ENCODE measurements around the gene PCDH12. TPM values are rescaled to one million over a fixed set of nuclear protein-coding genes. Genes with fewer than 3 reads are reported as not detected.
"Not testable (repeated sequence)": the region's sequence is repeated elsewhere in the genome, so short reads cannot be mapped to it uniquely, and the experiment has no call there.

The PCDH12 gene
- total RNA-seq, 1 experiment from 2014 or later = 0.10 TPM

DNA sequence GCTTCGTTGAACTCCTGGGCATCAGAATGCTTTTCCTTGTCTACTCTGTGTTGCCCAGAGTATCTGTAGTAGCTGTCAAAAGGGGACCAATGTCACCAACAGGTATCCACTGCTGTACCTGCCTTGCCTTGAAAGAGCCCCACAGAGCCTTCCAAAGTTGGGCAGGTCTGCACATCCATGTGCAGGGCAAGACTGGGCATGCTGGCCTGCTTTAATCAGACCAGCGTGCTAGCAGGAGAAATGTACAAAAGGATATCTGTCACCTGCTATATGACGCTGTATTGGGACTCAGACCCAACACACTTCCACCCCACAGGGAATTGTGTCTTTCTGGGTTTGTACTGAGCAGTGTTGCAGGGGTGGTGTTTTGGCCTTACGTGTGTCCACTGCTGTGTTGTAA, 22.5 kb downstream of the PCDH12 start:
- H3K27me3 ChIP-seq (ENCODE audit: control insufficient read depth, insufficient read depth, low read length) = no peaks in the 10 kb centered on the region
- H3K4me3 ChIP-seq (ENCODE audit: insufficient read depth, low read depth, low read length) = no peak overlapping the region
- peaks cover 55% of the 10 kb centered on the region for H3K36me3 ChIP-seq (replicated peaks; ENCODE audit: control insufficient read depth, insufficient read depth, low read length)
- no peak for DNase-seq

GRCh38 chr5:141934099-141934844, 23.7 kb downstream of the PCDH12 start:
- H3K36me3 ChIP-seq (replicated peaks; ENCODE audit: control insufficient read depth, insufficient read depth, low read length) = peaks cover 54% of the 10 kb centered on the region
- H3K4me3 ChIP-seq (ENCODE audit: insufficient read depth, low read depth, low read length) = no peak overlapping the region
- H3K27me3 ChIP-seq (ENCODE audit: control insufficient read depth, insufficient read depth, low read length) = no peaks in the 10 kb centered on the region
- DNase-seq = no peak

DNA sequence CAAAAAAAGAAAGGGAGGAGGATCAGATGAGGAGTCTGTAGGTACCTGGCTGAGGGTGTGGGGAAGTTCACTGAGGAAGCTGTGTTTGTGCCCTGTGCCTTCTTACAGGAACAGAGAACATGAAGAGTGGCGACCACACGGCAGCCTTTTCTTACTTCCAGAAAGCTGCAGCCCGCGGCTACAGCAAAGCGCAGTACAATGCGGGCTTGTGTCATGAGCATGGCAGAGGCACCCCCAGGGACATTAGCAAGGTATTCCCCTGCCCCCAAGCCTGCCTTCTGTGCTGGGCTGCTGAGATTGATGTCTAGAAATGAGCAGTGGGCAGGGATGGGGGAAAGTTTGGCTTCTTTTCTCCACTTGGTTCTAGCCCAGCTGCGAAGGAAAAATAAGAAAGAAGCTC, 24.9 kb downstream of the PCDH12 start:
- Histone ChIP-seq H3K27me3 (ENCODE audit: control insufficient read depth, insufficient read depth, low read length) (no peaks in the 10 kb centered on the region), H3K36me3 (replicated peaks; ENCODE audit: control insufficient read depth, insufficient read depth, low read length) (peaks cover 51% of the 10 kb centered on the region), H3K4me3 (ENCODE audit: insufficient read depth, low read depth, low read length) (no peak overlapping the region)
- no peak for DNase-seq

DNA sequence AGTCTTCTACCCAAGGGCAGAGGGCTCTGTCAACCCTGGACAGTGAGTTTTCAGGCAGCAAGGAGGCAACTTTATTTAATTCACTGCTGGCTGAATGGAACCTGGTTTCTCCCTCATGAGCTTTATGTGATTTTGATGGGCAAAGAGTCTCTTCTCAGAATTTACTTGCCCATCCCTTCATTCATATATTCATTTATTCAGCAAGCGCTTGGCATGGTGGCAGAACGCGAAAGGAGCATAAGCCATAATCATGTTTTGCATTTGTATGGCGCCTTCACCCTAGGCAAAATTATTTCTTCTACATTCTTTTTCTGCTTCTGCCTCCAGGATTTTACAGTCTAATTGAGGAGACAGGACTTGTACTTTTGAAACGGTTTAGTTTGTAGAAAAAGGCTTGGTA, 26.3 kb downstream of the PCDH12 start:
- no peak for DNase-seq
- Histone ChIP-seq H3K27me3 (ENCODE audit: control insufficient read depth, insufficient read depth, low read length) (no peaks in the 10 kb centered on the region), H3K36me3 (replicated peaks; ENCODE audit: control insufficient read depth, insufficient read depth, low read length) (peaks cover 54% of the 10 kb centered on the region), H3K4me3 (ENCODE audit: insufficient read depth, low read depth, low read length) (no peak overlapping the region)

DNA sequence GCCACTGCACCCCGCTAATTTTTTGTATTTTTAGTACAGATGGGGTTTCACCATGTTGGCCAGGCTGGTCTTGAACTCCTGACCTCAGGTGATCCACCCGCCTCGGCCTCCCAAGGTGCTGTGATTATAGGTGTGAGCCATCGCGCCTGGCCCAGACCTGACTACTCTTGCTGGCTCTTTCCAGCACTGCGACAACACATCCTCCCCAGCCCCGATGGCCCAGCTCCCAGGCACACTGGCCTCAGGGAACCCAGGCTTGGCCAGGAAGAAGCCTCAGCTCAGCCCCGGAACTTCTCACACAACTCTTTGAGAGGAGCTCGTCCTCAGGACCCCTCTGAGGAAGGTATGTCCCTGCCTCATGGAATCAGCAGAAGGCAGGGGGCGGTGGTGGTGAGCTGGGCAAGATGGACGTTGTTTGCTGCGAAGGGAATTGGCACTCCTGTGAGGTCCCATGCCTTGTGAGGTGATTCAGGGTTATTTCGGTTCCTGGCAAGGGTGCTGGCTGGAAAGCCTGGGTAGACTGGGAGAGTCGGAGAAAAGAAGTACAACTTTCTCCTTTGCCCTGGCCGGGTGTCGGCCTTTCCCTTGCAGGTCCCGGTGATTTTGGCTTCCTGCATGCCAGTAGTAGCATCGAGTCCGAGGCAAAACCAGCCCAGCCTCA, 28.5 kb downstream of the PCDH12 start:
- Histone ChIP-seq H3K27me3 (ENCODE audit: control insufficient read depth, insufficient read depth, low read length) (no peaks in the 10 kb centered on the region), H3K36me3 (replicated peaks; ENCODE audit: control insufficient read depth, insufficient read depth, low read length) (peaks cover 50% of the 10 kb centered on the region), H3K4me3 (ENCODE audit: insufficient read depth, low read depth, low read length) (no peak overlapping the region)
- no peak for DNase-seq

DNA sequence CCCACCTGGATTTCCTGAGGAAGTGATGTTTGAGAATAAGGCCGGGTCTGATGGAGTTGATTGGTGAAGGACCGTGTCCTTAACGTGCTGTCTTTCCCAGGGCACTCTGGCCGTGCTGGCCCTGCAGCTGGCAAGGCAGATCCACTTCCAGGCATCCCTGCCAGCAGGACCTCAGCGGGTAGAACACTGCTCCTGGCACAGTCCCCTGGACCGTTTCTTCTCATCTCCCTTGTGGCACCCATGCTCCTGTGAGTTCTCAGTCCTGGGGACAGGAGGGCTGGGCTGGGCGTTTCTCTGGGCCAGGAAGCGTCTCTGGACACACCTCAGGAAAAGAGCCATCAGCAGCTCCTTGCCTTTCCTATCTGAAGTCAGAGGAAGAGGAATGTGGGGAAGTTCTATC, 30.0 kb downstream of the PCDH12 start:
- Histone ChIP-seq H3K4me3 (ENCODE audit: insufficient read depth, low read depth, low read length) (no peak overlapping the region), H3K36me3 (replicated peaks; ENCODE audit: control insufficient read depth, insufficient read depth, low read length) (peaks cover 42% of the 10 kb centered on the region), H3K27me3 (ENCODE audit: control insufficient read depth, insufficient read depth, low read length) (no peaks in the 10 kb centered on the region)
- DNase-seq = no peak

DNA sequence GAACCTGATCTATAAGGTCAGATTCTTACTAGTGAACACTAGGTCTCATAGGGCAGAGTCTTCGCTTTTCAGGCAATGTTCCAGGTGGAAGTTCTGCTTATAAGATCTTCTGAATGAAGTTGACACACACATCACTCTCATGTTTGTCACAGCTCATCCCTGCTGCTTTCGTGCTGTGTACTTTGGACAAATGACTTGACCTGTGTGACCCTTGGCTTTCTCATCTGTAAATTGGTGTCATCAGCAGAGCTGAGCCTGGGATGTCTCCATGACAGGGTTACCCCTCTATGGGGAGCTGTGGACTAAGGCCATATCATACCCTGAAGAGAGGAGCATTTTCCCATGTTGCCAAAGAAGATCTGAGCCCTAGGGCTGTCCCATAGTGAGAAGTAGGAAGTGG, 31.6 kb downstream of the PCDH12 start:
- Histone ChIP-seq H3K27me3 (ENCODE audit: control insufficient read depth, insufficient read depth, low read length) (no peaks in the 10 kb centered on the region), H3K36me3 (replicated peaks; ENCODE audit: control insufficient read depth, insufficient read depth, low read length) (peaks cover 32% of the 10 kb centered on the region), H3K4me3 (ENCODE audit: insufficient read depth, low read depth, low read length) (no peak overlapping the region)
- DNase-seq = no peak

GRCh38 chr5:141923448-141924313, 34.3 kb downstream of the PCDH12 start, which contains the start of gene DELE1:
TSS of gene DELE1 (plus strand) at chr5:141923871. CDS start at chr5:141923942, 71 bp downstream.
- peaks cover 20% of the 10 kb centered on the region for H3K36me3 ChIP-seq (replicated peaks; ENCODE audit: control insufficient read depth, insufficient read depth, low read length)
- no peaks in the 10 kb centered on the region for H3K27me3 ChIP-seq (ENCODE audit: control insufficient read depth, insufficient read depth, low read length)
- DNase-seq = peak; percentile 96
- peak within 1 kb of the TSS; percentile 78 for H3K4me3 ChIP-seq (ENCODE audit: insufficient read depth, low read depth, low read length)

GRCh38 chr5:141922827-141923447, 35.1 kb downstream of the PCDH12 start:
- Histone ChIP-seq H3K36me3 (replicated peaks; ENCODE audit: control insufficient read depth, insufficient read depth, low read length) (peaks cover 16% of the 10 kb centered on the region), H3K4me3 (ENCODE audit: insufficient read depth, low read depth, low read length) (peak overlapping the region; percentile 78)

DNA sequence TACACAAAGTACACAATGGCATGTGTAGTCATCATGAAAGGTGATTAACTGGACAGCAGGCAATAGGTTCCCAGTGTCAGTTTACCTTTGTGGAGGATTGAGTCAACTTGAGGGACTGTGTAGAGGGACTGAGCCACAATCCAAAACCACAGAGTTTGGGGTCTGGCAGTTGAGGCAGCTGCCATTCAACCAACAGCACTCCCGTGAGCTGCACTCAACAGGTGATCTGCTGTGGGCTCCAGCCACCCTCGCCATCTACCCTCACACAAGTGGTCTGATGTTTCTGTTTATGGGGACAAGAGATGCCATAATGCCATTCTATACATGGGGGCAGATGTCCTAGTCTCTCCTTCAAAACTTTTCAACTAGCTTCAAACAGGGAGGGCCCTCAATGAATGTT, 37.2 kb downstream of the PCDH12 start:
- DNase-seq = no peak
- H3K27me3 ChIP-seq (ENCODE audit: control insufficient read depth, insufficient read depth, low read length) = peaks cover 1% of the 10 kb centered on the region; the same call in 1 of the 2 replicates
- no peak overlapping the region for H3K4me3 ChIP-seq (ENCODE audit: insufficient read depth, low read depth, low read length)
- H3K36me3 ChIP-seq (replicated peaks; ENCODE audit: control insufficient read depth, insufficient read depth, low read length) = peaks cover 3% of the 10 kb centered on the region

More at GRCh38 chr5:141922827-141923447, 35.1 kb downstream of the PCDH12 start:
- H3K27me3 ChIP-seq (ENCODE audit: control insufficient read depth, insufficient read depth, low read length); DNase-seq: not testable (repeated sequence)

DNA sequence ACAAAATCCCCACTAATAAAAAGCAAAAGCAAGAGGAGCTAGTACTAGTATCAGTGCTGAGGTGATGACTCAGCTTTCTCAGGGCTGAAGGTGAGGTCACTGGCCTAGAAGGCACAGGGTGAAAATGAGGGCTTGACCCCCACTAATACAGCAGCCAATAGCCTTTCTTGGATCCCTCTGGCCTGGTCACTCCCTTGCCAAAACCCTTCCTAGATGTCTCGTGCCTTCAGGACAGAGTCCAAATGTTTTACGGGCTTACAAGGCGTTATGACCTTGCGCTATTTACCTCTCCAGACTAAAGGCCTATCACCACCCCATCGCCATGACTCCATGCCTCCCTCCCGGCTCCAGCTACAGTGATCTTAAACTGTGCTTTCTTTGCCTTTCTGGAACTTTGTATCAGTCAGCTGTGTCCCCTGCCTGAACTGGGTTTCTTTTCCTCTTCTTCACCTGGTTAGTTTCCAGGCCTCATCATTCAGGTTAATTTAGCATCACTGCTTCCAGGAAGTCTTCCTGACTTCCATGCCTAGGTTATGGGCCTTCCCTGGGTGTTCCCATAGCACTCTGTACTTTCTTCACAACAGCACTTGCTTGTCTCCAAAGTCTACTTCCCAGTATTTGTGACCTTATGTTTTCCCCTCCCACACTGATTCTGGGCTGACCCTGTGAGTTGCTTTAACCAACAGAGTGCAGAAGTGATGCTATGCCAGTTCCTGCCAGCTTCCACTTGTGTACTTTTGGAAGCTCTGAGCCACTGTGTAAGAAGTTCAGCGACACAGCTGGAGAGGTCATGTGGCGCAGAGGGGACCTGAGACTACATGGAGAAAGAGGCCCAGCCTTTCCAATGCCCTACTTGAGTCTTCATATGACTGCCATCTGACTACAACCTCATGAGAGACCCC, 38.5 kb downstream of the PCDH12 start:
- no peak for DNase-seq
- Histone ChIP-seq H3K36me3 (replicated peaks; ENCODE audit: control insufficient read depth, insufficient read depth, low read length) (no peaks in the 10 kb centered on the region), H3K27me3 (ENCODE audit: control insufficient read depth, insufficient read depth, low read length) (peaks cover 2% of the 10 kb centered on the region), H3K4me3 (ENCODE audit: insufficient read depth, low read depth, low read length) (no peak overlapping the region)

DNA sequence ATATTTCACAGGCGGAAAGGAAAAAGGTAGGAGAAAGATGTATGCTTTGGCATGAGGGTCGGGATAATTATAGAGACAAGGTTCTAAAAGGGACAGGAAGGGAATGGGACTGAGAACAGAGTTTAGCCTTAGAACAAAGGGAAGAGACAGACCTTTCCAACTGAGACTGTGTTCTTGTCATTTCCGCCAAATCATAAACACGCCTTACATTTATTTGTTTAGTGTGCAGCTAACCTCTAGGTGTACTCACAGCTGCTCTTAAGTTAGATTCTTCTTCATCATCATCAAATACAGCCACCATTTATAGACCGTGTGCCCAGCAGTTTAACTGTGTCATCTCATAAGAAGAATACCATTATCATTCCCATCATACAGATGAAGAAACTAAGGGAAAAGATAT, 40.2 kb downstream of the PCDH12 start:
- no peak overlapping the region for H3K4me3 ChIP-seq (ENCODE audit: insufficient read depth, low read depth, low read length)
- H3K27me3 ChIP-seq (ENCODE audit: control insufficient read depth, insufficient read depth, low read length) = peaks cover 19% of the 10 kb centered on the region
- DNase-seq = no peak
- H3K36me3 ChIP-seq (replicated peaks; ENCODE audit: control insufficient read depth, insufficient read depth, low read length) = no peaks in the 10 kb centered on the region

- Histone ChIP-seq H3K36me3 (replicated peaks; ENCODE audit: control insufficient read depth, insufficient read depth, low read length) (no peaks in the 10 kb centered on the region), H3K4me3 (ENCODE audit: insufficient read depth, low read depth, low read length) (no peak overlapping the region), H3K27me3 (ENCODE audit: control insufficient read depth, insufficient read depth, low read length) (peaks cover 19% of the 10 kb centered on the region)
- no peak for DNase-seq
Measured at GRCh38 chr5:141916522-141916921, 41.5 kb downstream of the PCDH12 start.
